Measurements from ENCODE around the gene EFNA3. TPM values are rescaled to one million over a fixed set of nuclear protein-coding genes. Genes with fewer than 3 reads are reported as not detected.

EFNA3 gene
- polyA plus RNA-seq, 1 donor (not counting 4 experiments of a cell fraction or from before 2014, with no cell fraction given), result 4.4 TPM

DNA sequence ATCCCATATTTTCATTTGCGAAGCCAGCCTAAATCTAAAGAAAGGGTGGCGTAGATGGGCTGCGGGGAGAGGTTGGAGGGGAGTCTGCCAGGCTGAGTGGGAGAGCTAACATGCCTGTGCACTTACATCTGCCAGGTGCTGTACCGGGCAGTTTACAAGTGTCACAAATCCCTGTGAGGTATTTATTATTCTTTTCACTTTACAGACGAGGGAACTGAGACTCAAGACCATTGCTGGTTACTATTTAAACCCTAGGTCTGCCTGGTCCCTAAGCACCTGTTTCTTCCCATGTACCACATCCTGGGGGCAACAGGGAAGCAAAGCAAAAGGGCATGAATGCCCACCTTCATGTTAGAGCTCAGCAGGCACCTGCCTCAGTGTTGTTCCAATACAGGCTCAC is 29.7 kb downstream of the EFNA3 start:
- DNase-seq (ENCODE audit: low read depth, low spot score) (no peak), FAIRE-seq (no peak)
- no peaks in the 10 kb centered on the region for H3K36me3 ChIP-seq (ENCODE audit: control insufficient read depth in 2 of 2, extremely low read depth in 1 of 2, insufficient read depth in 2 of 2, low read length in 2 of 2)
- H3K4me1 ChIP-seq (ENCODE audit: control insufficient read depth, extremely low read depth, insufficient read depth, low read length), result peaks cover 1% of the 10 kb centered on the region
- no peaks in the 10 kb centered on the region for H3K79me2 ChIP-seq (ENCODE audit: control insufficient read depth, insufficient read depth, low read length)
- TF ChIP-seq, protein P1, sequence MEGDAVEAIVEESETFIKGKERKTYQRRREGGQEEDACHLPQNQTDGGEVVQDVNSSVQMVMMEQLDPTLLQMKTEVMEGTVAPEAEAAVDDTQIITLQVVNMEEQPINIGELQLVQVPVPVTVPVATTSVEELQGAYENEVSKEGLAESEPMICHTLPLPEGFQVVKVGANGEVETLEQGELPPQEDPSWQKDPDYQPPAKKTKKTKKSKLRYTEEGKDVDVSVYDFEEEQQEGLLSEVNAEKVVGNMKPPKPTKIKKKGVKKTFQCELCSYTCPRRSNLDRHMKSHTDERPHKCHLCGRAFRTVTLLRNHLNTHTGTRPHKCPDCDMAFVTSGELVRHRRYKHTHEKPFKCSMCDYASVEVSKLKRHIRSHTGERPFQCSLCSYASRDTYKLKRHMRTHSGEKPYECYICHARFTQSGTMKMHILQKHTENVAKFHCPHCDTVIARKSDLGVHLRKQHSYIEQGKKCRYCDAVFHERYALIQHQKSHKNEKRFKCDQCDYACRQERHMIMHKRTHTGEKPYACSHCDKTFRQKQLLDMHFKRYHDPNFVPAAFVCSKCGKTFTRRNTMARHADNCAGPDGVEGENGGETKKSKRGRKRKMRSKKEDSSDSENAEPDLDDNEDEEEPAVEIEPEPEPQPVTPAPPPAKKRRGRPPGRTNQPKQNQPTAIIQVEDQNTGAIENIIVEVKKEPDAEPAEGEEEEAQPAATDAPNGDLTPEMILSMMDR (optimal IDR thresholded peaks at IDR 0.05 in 1 of 3, IDR thresholded peaks at IDR 0.05 in 1 of 3, conservative IDR thresholded peaks at IDR 0.05 in 1 of 3; ENCODE audit: extremely low read depth in 1 of 3, insufficient read depth in 2 of 3, low read length in 3 of 3), result no peak
- no peaks in the 10 kb centered on the region for H3K9me3 ChIP-seq (ENCODE audit: control insufficient read depth, low read depth, low read length)
- H3K4me3 ChIP-seq (ENCODE audit: control insufficient read depth in 2 of 3, extremely low read depth in 1 of 3, insufficient read depth in 2 of 3, low read depth in 1 of 3, low read length in 3 of 3), result no peak overlapping the region
- no peaks in the 10 kb centered on the region for H4K20me1 ChIP-seq (ENCODE audit: control insufficient read depth, extremely low read depth, insufficient read depth, low read length)
- no peak overlapping the region for H3K27ac ChIP-seq (ENCODE audit: control insufficient read depth, insufficient read depth, low read length)
- no peak overlapping the region for H3K4me2 ChIP-seq (ENCODE audit: control insufficient read depth, extremely low read depth, insufficient read depth, low read depth, low read length)
- H3K9ac ChIP-seq (ENCODE audit: control insufficient read depth, extremely low read depth, insufficient read depth, low read length), result no peak overlapping the region
- no peaks in the 10 kb centered on the region for H3K9me1 ChIP-seq (ENCODE audit: control insufficient read depth, extremely low read depth, insufficient read depth, low read length)
- no peaks in the 10 kb centered on the region for H3K27me3 ChIP-seq (ENCODE audit: control insufficient read depth, extremely low read depth, insufficient read depth, low read length)
- dilution Hi-C loops (cut with MboI; ENCODE audit: extremely low pct_ligation_motif_present, low sequenced_read_pairs), result no loop called here
- no peak overlapping the region for H2AFZ ChIP-seq (ENCODE audit: control insufficient read depth, low read length)

DNA sequence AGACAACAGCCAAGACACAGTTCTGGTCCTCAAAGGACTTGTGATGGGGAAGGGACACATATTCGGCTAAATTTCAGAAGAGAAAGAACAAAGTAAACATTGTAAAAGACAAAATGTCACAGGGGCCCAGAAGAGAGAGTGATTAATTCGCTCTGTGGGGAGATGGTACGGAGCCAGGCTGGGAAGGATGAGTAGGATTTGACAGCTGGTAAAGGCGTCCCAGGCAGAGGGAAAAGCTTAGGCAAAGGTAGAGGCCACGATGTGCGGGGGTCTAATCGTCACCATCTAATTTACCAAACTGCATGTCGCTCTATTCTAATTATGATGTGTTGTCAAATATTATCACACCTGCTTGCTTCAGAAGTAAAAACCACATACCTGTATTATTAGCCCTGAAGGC is 31.7 kb downstream of the EFNA3 start:
- no peak overlapping the region for H3K4me3 ChIP-seq (ENCODE audit: control insufficient read depth in 2 of 3, extremely low read depth in 1 of 3, insufficient read depth in 2 of 3, low read depth in 1 of 3, low read length in 3 of 3)
- dilution Hi-C loops (cut with MboI; ENCODE audit: extremely low pct_ligation_motif_present, low sequenced_read_pairs), result no loop called here
- no peak for DNase-seq (ENCODE audit: low read depth, low spot score)
- no peak overlapping the region for H3K27ac ChIP-seq (ENCODE audit: control insufficient read depth, insufficient read depth, low read length)
- H3K4me2 ChIP-seq (ENCODE audit: control insufficient read depth, extremely low read depth, insufficient read depth, low read depth, low read length), result no peak overlapping the region
- no peaks in the 10 kb centered on the region for H3K79me2 ChIP-seq (ENCODE audit: control insufficient read depth, insufficient read depth, low read length)
- H3K9ac ChIP-seq (ENCODE audit: control insufficient read depth, extremely low read depth, insufficient read depth, low read length), result no peak overlapping the region
- H3K36me3 ChIP-seq (ENCODE audit: control insufficient read depth in 2 of 2, extremely low read depth in 1 of 2, insufficient read depth in 2 of 2, low read length in 2 of 2), result no peaks in the 10 kb centered on the region
- TF ChIP-seq, protein P1 (optimal IDR thresholded peaks at IDR 0.05 in 1 of 3, IDR thresholded peaks at IDR 0.05 in 1 of 3, conservative IDR thresholded peaks at IDR 0.05 in 1 of 3; ENCODE audit: extremely low read depth in 1 of 3, insufficient read depth in 2 of 3, low read length in 3 of 3), result no peak
- TF ChIP-seq EZH2 (IDR thresholded peaks at IDR 0.05; ENCODE audit: low read length), result no peak
- no peak overlapping the region for H2AFZ ChIP-seq (ENCODE audit: control insufficient read depth, low read length)
- no peaks in the 10 kb centered on the region for H3K9me1 ChIP-seq (ENCODE audit: control insufficient read depth, extremely low read depth, insufficient read depth, low read length)
- peaks cover 6% of the 10 kb centered on the region for H3K4me1 ChIP-seq (ENCODE audit: control insufficient read depth, extremely low read depth, insufficient read depth, low read length)
- no peak for FAIRE-seq
- H3K9me3 ChIP-seq (ENCODE audit: control insufficient read depth, low read depth, low read length), result no peaks in the 10 kb centered on the region
- H3K27me3 ChIP-seq (ENCODE audit: control insufficient read depth, extremely low read depth, insufficient read depth, low read length), result no peaks in the 10 kb centered on the region
- H4K20me1 ChIP-seq (ENCODE audit: control insufficient read depth, extremely low read depth, insufficient read depth, low read length), result no peaks in the 10 kb centered on the region

Data from keratinocyte (primary cell).